Psoas muscle (tissue), 8 donors: ENCODE data around the gene TXN2. TPM values are rescaled to one million over a fixed set of nuclear protein-coding genes. Genes with fewer than 3 reads are reported as not detected.

Experiments
- ATAC-seq, 4 donors: fragments of 200-7000 bp; cut with Tn5 transposase; one replicate each; pipeline ENCODE4 v1.9.1; 2020; ENCODE audit warnings: moderate library complexity in 3 of 4, mild to moderate bottlenecking in 2 of 4
- DNase-seq, 2 donors: peaks; one replicate each; pipeline ENCODE4 v3.0.0-alpha.2; 2020
- H3K27ac ChIP-seq: fragments of 200-600 bp; one replicate; pipeline ENCODE4 v1.8.0; 2022
- H3K27me3 ChIP-seq, 3 donors: fragments of 200-600 bp in 1 of 3; one replicate each; pipeline versions ENCODE4 v1.6.1 to v1.8.0; 2013 to 2022; ENCODE audit warnings: low read length in 2 of 3, mild to moderate bottlenecking in 2 of 3, moderate library complexity in 1 of 3; ENCODE audit not compliant: insufficient read depth in 3 of 3
- H3K36me3 ChIP-seq, 2 donors: fragments of 200-600 bp in 1 of 2; one replicate each; pipeline versions ENCODE4 v1.6.1 to v1.8.0; 2013 to 2022; ENCODE audit warnings: low read depth in 1 of 2, mild to moderate bottlenecking in 1 of 2, moderate library complexity in 1 of 2; ENCODE audit not compliant: insufficient read depth in 1 of 2
- H3K4me1 ChIP-seq: fragments of 200-600 bp; one replicate; pipeline ENCODE4 v1.8.0; 2022
- H3K4me3 ChIP-seq: fragments of 200-600 bp; one replicate; pipeline ENCODE4 v1.8.0; 2022; ENCODE audit warnings: mild to moderate bottlenecking
- H3K9me3 ChIP-seq: fragments of 200-600 bp; one replicate; pipeline ENCODE4 v1.8.0; 2022
- WGBS, 3 donors: extraction: QIAGEN DNeasy Blood & Tissue Kit; methylation state at CpG; one replicate each; pipeline versions ENCODE4 v1.1.6 to v1.1.7; 2013; 5-methylcytosine and 5-hydroxymethylcytosine counted together
- intact Hi-C, 2 donors: fragments of 100-400 bp; cut with DNase I; formaldehyde crosslinking; loops; one replicate each; pipeline versions ENCODE4 v1.11.0 to v1.14.2; 2022
- polyA plus RNA-seq, 3 donors: library from polyadenylated mRNA; stranded (reverse); fragments of 200-250 nt; gene quantifications; one replicate each; pipeline ENCODE4 v1.2.3, GENCODE V29; 2013
- total RNA-seq, 4 donors: library from RNA; stranded (reverse); fragmentation: NEBNext Ultra II Directional in 2 of 4; extraction: Animal tissue kit (Norgen Biotek cat#: 25700) in 2 of 4; gene quantifications; one replicate each; pipeline versions ENCODE4 v1.2.1 to v1.2.4, GENCODE V29; 2021 to 2023
- TF ChIP-seq, protein P1 (sequence below): fragments of 200-600 bp; IDR thresholded peaks from one replicate; pipeline ENCODE4 v1.8.0; 2022; ENCODE audit warnings: antibody characterized with exemption
- donor health status: healthy with polysubstance abuse.
- donor health status: DM: no; HTN: no; CAD: no; lungs with moderate emphysema.
- donor health status: Bipolar disorder and iron deficiency.
- donor health status: healthy.
- donor health status: DM: yes; HTN: yes; CAD: no.
- donor health status: DM: no; HTN: no; CAD: no.
- donor health status: DM: no; HTN: no; CAD: no.
- donor health status: DM: yes; HTN: yes; CAD: no.

TXN2 gene
- total and polyA plus RNA-seq, 7 donors = 83.9 to 155 (median 115) TPM

GRCh38 chr22:36417281-36417686 is 64.2 kb downstream of the TXN2 start:
- Histone ChIP-seq H3K27me3 (peaks cover 0 to 2% (median 0%) of the 10 kb centered on the region in 3 donors), H3K4me1 (no peaks in the 10 kb centered on the region), H3K36me3 (no peaks in the 10 kb centered on the region), H3K4me3 (no peak overlapping the region), H3K9me3 (no peaks in the 10 kb centered on the region), H3K27ac (no peak overlapping the region)
- no peak for ATAC-seq
- TF ChIP-seq, protein P1, sequence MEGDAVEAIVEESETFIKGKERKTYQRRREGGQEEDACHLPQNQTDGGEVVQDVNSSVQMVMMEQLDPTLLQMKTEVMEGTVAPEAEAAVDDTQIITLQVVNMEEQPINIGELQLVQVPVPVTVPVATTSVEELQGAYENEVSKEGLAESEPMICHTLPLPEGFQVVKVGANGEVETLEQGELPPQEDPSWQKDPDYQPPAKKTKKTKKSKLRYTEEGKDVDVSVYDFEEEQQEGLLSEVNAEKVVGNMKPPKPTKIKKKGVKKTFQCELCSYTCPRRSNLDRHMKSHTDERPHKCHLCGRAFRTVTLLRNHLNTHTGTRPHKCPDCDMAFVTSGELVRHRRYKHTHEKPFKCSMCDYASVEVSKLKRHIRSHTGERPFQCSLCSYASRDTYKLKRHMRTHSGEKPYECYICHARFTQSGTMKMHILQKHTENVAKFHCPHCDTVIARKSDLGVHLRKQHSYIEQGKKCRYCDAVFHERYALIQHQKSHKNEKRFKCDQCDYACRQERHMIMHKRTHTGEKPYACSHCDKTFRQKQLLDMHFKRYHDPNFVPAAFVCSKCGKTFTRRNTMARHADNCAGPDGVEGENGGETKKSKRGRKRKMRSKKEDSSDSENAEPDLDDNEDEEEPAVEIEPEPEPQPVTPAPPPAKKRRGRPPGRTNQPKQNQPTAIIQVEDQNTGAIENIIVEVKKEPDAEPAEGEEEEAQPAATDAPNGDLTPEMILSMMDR = no peak
- intact Hi-C loops = loop anchor here in 1 of 2 donors (5.0 kb wide), 1 partner anchor 35 kb away; no protein-coding TSS in a partner anchor
- DNase-seq = no peak
- WGBS, 3 donors = 63 to 68% (median 66%) methylated on average over 9 of the region's 9 CpGs

Other genes with a start within 250 kb of the TXN2 start
- gene APOL2, start 242.1 kb downstream of the TXN2 start, total RNA-seq = 10 to 100 TPM; 24.4 to 54.7 (median 43.6) TPM
- gene APOL2, start 242.1 kb downstream of the TXN2 start, polyA plus RNA-seq = 10 to 100 TPM; 17.5 to 52.2 (median 26.8) TPM
- 10 to 100 TPM in 3 of 4 donors, 1 to 10 TPM in 1; 5.7 to 16.3 (median 13.5) TPM for gene APOL1, start 228.5 kb downstream of the TXN2 start, total RNA-seq
- 1 to 10 TPM; 5.3 to 6.0 (median 5.8) TPM for gene APOL1, start 228.5 kb downstream of the TXN2 start, polyA plus RNA-seq
- 100 to 1,000 TPM in 3 of 4 donors, 10 to 100 TPM in 1; 92.0 to 214 (median 179) TPM for gene MYH9, start 93.7 kb downstream of the TXN2 start, total RNA-seq
- gene MYH9, start 93.7 kb downstream of the TXN2 start, polyA plus RNA-seq = 10 to 100 TPM; 35.6 to 89.3 (median 56.3) TPM
- gene FOXRED2, start 25.4 kb upstream of the TXN2 start, total RNA-seq = 10 to 100 TPM in 1 of 4 donors, 1 to 10 TPM in 3; 6.4 to 10.2 (median 7.9) TPM
- 1 to 10 TPM; 3.3 to 9.0 (median 5.0) TPM for gene FOXRED2, start 25.4 kb upstream of the TXN2 start, polyA plus RNA-seq
- 100 to 1,000 TPM; 102 to 125 (median 116) TPM for gene EIF3D, start 47.5 kb upstream of the TXN2 start, total RNA-seq
- gene EIF3D, start 47.5 kb upstream of the TXN2 start, polyA plus RNA-seq = 100 to 1,000 TPM; 115 to 338 (median 140) TPM
- gene CACNG2, start 222.1 kb upstream of the TXN2 start, total RNA-seq = not detected
- not detected for gene CACNG2, start 222.1 kb upstream of the TXN2 start, polyA plus RNA-seq